GM23248 (cell line): ENCODE data around the gene CEACAM19.

Experiments used
- EZH2 ChIP-seq: fragments of 200-600 bp; sonication (generic); IDR thresholded peaks from 2 replicates; pipeline ENCODE4 v1.6.1; 2018; ENCODE audit warnings: antibody characterized with exemption, mild to moderate bottlenecking; ENCODE audit not compliant: insufficient read depth, poor library complexity, severe bottlenecking
- EZH2phosphoT487 ChIP-seq: fragments of 200-600 bp; sonication (generic); IDR thresholded peaks from 2 replicates; pipeline ENCODE4 v1.6.1; 2018; ENCODE audit warnings: antibody characterized with exemption, moderate library complexity, mild to moderate bottlenecking, low read depth; ENCODE audit not compliant: insufficient read depth

GRCh38 chr19:44623080-44623479 is 48.2 kb upstream of the CEACAM19 start:
- no peak for TF ChIP-seq EZH2
- no peak for TF ChIP-seq EZH2phosphoT487
